NCI-H526 treated with DMSO at 0.1 percent for 48 hours (cell line): ENCODE results near the gene CCDC91.
"Not testable (repeated sequence)": the region's sequence is repeated elsewhere in the genome, so short reads cannot be mapped to it uniquely, and the experiment has no call there.

Experiments used
- DNase-seq: peaks from one replicate; lab custom pipeline; 2025; lab: John Stamatoyannopoulos, UW

CCDC91 gene

GRCh38 chr12:28232211-28232928 lies 42.1 kb downstream of the CCDC91 start:
- DNase-seq: no peak

- DNase-seq: no peak
These were observed 44.2 kb downstream of the CCDC91 start for GRCh38 chr12:28234444-28234843.

GRCh38 chr12:28235015-28235414 lies 44.8 kb downstream of the CCDC91 start:
- no peak for DNase-seq

- DNase-seq: no peak
These were observed 45.7 kb downstream of the CCDC91 start for GRCh38 chr12:28235985-28236384.

GRCh38 chr12:28237423-28237822 lies 47.2 kb downstream of the CCDC91 start:
- DNase-seq: no peak

GRCh38 chr12:28239918-28240317 lies 49.7 kb downstream of the CCDC91 start:
- DNase-seq: no peak

GRCh38 chr12:28240853-28241252 lies 50.6 kb downstream of the CCDC91 start:
- no peak for DNase-seq

GRCh38 chr12:28242129-28242495 lies 51.9 kb downstream of the CCDC91 start:
- DNase-seq: no peak

- no peak for DNase-seq
These were observed 52.4 kb downstream of the CCDC91 start for GRCh38 chr12:28242496-28243309.

GRCh38 chr12:28243310-28243633 lies 53.0 kb downstream of the CCDC91 start:
- no peak for DNase-seq

GRCh38 chr12:28247806-28248205 lies 57.5 kb downstream of the CCDC91 start:
- no peak for DNase-seq

- no peak for DNase-seq
These were observed 58.4 kb downstream of the CCDC91 start for GRCh38 chr12:28248555-28249145.

- no peak for DNase-seq
These were observed 62.9 kb downstream of the CCDC91 start for GRCh38 chr12:28253161-28253641.

GRCh38 chr12:28257411-28257810 lies 67.2 kb downstream of the CCDC91 start:
- peak; percentile 28 for DNase-seq

GRCh38 chr12:28258998-28259397 lies 68.7 kb downstream of the CCDC91 start:
- DNase-seq: no peak

GRCh38 chr12:28265435-28266042 lies 75.3 kb downstream of the CCDC91 start:
- no peak for DNase-seq

GRCh38 chr12:28267920-28268607 lies 77.8 kb downstream of the CCDC91 start:
- DNase-seq: not testable (repeated sequence)

GRCh38 chr12:28268608-28269229 lies 78.5 kb downstream of the CCDC91 start:
- DNase-seq: no peak

- DNase-seq: no peak
These were observed 79.6 kb downstream of the CCDC91 start for GRCh38 chr12:28269851-28270250.

GRCh38 chr12:28278499-28278898 lies 88.2 kb downstream of the CCDC91 start:
- DNase-seq: no peak

GRCh38 chr12:28278960-28279359 lies 88.7 kb downstream of the CCDC91 start:
- no peak for DNase-seq

- DNase-seq: no peak
These were observed 96.1 kb downstream of the CCDC91 start for GRCh38 chr12:28286352-28286751.
